ENCODE results near the gene TGFBR3L. TPM values are rescaled to one million over a fixed set of nuclear protein-coding genes. Genes with fewer than 3 reads are reported as not detected.
A peak's percentile ranks its signal among the peaks of the same experiment; 100 is the strongest.

TGFBR3L gene
- total RNA-seq, 1 experiment from 2014 or later, result not detected

DNA sequence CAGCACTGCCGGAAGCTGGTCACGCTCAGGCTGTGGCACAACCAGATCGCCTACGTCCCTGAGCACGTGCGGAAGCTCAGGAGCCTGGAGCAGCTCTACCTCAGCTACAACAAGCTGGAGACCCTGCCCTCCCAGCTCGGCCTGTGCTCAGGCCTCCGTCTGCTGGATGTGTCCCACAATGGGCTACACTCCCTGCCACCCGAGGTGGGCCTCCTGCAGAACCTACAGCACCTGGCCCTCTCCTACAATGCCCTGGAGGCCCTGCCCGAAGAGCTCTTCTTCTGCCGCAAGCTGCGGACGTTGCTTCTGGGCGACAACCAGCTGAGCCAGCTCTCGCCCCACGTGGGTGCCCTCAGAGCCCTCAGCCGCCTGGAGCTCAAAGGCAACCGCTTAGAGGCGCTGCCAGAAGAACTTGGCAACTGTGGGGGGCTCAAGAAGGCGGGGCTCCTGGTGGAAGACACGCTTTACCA is 14.2 kb upstream of the TGFBR3L start:
- no peak for DNase-seq (ENCODE audit: low read depth)
- in situ Hi-C loops (cut with HindIII; ENCODE audit: low pct_unique_long_range_greater_than_20kb, low sequenced_read_pairs), result no loop called here

DNA sequence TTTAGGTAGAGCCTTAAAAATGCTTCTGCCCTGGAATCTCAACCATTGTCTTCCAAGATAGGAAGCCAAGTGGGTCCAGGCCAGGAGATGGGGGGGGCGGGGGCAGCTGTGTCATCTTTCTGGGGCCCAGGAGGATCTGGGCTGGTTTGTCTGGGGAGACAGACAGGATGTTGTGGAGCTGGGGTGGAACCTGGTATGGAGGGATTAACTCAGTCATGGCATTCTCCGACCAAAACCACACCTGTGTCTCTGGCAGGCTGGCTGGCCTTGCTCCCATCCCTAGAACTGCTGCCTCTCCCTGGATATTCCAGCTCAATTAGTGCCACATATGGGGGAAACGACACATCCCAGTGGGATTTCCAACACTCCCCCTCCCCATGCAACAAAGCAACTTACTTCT is 13.7 kb upstream of the TGFBR3L start:
- no peak for DNase-seq (ENCODE audit: low read depth)

GRCh38 chr19:7901337-7901736 is 13.3 kb upstream of the TGFBR3L start:
- in situ Hi-C loops (cut with HindIII; ENCODE audit: low pct_unique_long_range_greater_than_20kb, low sequenced_read_pairs), result no loop called here
- DNase-seq (ENCODE audit: low read depth), result no peak

More for the DNA sequence above, 13.7 kb upstream of the TGFBR3L start:
- in situ Hi-C loops (cut with HindIII; ENCODE audit: low pct_unique_long_range_greater_than_20kb, low sequenced_read_pairs), result no loop called here

DNA sequence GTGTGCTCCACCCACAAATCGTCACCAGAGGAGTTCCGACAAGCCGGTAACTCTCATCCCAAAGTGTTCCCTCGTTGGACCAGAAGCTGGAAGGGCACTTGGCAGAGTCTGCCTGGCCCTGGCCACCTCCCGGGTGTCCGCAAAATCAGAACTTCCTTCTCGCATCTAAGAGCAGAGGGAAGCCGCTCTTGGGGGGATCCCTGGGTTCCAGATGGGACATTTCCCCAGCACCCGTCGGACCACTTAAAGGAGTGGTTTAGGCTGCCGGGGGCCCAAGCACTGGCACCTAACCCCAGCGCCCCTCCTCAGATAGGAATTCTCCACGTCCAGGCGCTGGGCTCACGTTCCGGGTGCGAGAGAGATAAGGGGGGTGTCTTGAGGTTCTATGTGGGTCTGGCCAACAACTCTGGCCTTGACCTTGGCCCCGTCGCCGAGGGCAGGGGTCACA is 11.8 kb upstream of the TGFBR3L start:
- DNase-seq (ENCODE audit: low read depth), result no peak
- in situ Hi-C loops (cut with HindIII; ENCODE audit: low pct_unique_long_range_greater_than_20kb, low sequenced_read_pairs), result no loop called here

DNA sequence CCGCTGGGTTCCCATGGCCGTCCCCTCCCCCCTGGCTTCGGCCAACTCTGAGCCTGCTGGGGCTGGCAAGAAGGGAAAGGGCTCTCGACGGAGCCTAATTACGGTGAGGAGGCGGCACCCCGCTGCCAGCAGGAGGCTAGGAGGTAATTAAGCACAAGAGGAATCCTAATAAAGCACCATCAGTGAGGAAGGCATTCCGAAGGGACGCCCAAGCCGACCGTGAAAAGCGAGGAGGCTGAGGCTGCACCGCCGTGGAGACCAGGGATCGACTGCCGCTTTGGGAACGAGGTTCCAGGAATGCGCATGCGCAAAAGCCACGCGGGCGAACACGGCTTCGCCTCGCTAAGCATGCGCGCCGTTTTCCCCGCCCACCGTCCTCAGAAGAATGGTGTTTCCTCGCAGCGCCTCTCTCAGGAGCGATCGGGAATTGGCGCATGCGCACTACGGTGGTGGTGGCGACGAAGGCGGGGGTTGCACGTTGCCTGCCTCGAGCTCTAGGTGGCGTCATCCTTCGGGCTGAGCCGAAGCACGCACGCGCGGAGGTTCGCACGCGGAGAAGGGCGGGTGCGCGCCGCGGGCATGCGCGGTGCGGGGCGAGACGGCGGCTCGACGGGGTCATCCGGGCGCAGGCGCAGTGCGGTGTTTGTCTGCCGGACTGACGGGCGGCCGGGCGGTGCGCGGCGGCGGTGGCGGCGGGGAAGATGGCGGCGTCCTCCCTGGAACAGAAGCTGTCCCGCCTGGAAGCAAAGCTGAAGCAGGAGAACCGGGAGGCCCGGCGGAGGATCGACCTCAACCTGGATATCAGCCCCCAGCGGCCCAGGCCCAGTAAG is 11.2 kb upstream of the TGFBR3L start, which contains the start of gene MAP2K7:
Gene MAP2K7, plus strand, starts transcription at position 634 of the 830 bp plus-strand sequence. Its CDS starts 68 bp downstream, at position 702.
- DNase-seq (ENCODE audit: low read depth), result peak; percentile 96
- in situ Hi-C loops (cut with HindIII; ENCODE audit: low pct_unique_long_range_greater_than_20kb, low sequenced_read_pairs), result no loop called here

GRCh38 chr19:7904074-7905020 is 10.3 kb upstream of the TGFBR3L start:
- in situ Hi-C loops (cut with HindIII; ENCODE audit: low pct_unique_long_range_greater_than_20kb, low sequenced_read_pairs), result no loop called here
- DNase-seq (ENCODE audit: low read depth), result no peak

DNA sequence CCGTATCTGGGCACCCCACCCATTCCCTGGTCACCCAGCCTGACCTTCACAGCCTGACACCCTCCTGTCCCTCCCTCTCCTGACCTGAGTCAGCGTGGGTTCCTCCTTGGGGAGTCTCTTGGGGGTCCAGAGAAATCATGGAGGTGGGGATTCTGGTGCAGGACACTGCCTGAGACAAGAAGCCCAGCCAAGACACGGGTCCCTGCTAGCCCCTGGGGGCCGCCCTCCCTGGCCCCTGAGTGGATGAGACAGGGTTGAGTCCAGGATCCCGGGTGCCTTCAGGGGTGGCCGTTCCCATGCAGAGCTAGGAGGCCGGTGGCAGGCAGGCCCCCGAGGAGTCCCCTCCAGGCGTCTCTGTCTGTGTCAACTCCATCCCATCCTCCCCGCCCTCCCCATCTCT is 9.4 kb upstream of the TGFBR3L start:
- no peak for DNase-seq (ENCODE audit: low read depth)
- in situ Hi-C loops (cut with HindIII; ENCODE audit: low pct_unique_long_range_greater_than_20kb, low sequenced_read_pairs), result no loop called here

DNA sequence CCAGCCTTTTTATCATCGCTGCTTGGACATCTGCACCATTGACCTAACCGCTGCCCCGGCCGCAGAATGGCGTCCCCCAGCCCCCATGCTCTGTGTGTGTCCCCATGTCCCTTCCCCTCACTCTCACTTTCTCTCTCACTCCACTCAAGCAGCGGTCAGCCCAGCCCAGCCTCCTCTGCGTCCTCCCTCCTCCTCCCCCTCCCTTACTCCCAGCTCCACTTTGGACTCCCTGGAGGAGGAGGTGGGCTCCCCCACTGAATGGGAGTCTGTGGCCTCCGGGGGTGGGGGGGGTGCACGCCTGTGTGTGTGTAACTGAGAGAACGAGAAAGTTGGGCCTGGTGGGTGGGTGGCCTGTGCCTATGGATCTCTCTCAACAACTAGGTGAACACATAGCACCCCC is 8.8 kb upstream of the TGFBR3L start:
- no peak for DNase-seq (ENCODE audit: low read depth)
- in situ Hi-C loops (cut with HindIII; ENCODE audit: low pct_unique_long_range_greater_than_20kb, low sequenced_read_pairs), result no loop called here

- in situ Hi-C loops (cut with HindIII; ENCODE audit: low pct_unique_long_range_greater_than_20kb, low sequenced_read_pairs), result no loop called here
- DNase-seq (ENCODE audit: low read depth), result no peak
Measured at GRCh38 chr19:7907122-7907521, 7.5 kb upstream of the TGFBR3L start.

DNA sequence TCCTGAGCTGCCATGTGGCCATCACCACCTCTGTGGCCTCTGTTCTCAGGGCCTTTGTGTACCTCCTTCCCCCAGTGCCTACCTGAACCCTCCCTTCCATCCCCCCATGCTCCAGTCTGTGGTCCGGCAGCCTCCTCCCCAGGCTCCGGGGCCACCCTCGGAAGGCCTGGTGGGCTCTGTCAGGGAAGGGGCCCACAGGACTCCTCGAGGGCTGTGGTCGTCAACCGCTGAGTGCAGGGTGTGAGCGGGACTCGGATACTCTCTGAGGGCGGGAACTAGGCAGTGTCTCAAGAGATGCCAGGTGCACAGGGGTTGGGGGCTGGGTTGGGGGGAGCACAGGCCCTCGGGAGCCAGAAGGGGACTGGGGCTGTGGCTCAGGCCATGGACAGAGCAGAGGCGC is 7.1 kb upstream of the TGFBR3L start:
- no peak for DNase-seq (ENCODE audit: low read depth)
- in situ Hi-C loops (cut with HindIII; ENCODE audit: low pct_unique_long_range_greater_than_20kb, low sequenced_read_pairs), result no loop called here

DNA sequence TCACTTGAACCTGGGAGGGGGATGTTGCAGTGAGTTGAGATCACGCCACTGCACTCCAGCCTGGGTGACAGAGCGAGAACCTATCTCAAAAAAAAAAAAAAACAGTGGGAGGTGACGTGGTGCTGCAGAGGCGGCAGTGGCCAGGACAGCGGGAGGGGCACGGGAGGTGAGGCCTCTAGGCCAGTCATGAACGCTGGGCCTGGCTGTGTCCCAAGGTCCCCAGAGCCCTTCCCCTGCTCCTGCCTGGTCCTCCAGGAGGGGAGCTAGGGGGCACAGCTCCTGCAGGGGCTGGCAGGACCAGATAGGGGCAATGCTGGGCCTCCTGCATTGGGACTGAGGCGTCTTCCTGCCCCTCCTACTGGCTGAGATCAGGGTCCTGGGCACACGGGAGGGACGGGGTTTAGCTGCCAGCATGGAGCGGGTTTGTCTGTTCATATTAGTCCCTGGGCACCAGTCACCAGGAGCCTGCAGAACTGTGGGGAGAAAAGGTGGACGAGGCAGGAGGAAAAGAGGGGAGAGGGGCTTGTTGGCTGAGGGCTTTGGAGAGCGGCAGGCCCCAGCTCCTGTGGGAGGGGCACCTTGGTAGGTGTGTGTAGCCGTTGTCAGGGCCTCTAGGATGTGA is 6.4 kb upstream of the TGFBR3L start:
- DNase-seq (ENCODE audit: low read depth), result no peak
- in situ Hi-C loops (cut with HindIII; ENCODE audit: low pct_unique_long_range_greater_than_20kb, low sequenced_read_pairs), result no loop called here

DNA sequence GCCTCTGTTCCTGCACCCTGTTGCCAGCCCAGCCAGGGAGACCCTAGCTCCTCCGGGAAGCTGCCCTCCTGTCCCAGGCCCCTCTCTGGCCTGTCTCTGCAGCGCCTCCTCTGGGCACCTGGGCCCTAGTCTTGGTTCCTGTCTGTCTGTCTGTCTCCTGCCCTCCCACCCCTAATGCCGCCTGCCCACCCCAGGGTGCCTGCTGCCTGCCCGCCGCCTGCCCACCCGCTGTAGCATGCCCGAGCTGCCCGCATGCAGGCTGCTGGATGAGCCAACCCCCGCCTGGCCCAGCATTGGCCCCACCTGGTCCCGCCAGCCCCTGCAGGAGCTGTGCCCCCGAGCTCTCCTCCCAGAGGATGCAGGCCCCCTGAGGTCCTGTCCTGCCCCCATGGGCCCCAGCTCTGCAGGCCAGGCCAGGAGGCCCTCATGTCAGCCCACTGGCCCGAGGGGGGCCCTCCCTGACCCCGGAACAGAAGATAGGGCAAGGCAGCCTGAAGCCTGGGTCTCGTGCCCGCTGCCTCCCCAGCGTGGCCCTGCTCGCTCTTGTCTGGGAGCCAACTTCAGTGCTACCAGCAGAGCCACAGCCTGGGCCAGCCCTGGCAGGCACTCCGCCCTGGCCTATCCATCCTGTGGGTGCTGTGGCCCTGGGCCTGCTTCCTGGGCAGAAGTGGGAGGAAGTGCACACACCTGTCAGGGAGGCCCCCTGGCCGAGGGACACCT is 5.7 kb upstream of the TGFBR3L start:
- in situ Hi-C loops (cut with HindIII; ENCODE audit: low pct_unique_long_range_greater_than_20kb, low sequenced_read_pairs), result no loop called here
- DNase-seq (ENCODE audit: low read depth), result no peak

- in situ Hi-C loops (cut with HindIII; ENCODE audit: low pct_unique_long_range_greater_than_20kb, low sequenced_read_pairs), result no loop called here
- DNase-seq (ENCODE audit: low read depth), result no peak
Measured at GRCh38 chr19:7909471-7910067, 5.1 kb upstream of the TGFBR3L start.

GRCh38 chr19:7910321-7911161 is 4.1 kb upstream of the TGFBR3L start:
- in situ Hi-C loops (cut with HindIII; ENCODE audit: low pct_unique_long_range_greater_than_20kb, low sequenced_read_pairs), result no loop called here
- DNase-seq (ENCODE audit: low read depth), result no peak

DNA sequence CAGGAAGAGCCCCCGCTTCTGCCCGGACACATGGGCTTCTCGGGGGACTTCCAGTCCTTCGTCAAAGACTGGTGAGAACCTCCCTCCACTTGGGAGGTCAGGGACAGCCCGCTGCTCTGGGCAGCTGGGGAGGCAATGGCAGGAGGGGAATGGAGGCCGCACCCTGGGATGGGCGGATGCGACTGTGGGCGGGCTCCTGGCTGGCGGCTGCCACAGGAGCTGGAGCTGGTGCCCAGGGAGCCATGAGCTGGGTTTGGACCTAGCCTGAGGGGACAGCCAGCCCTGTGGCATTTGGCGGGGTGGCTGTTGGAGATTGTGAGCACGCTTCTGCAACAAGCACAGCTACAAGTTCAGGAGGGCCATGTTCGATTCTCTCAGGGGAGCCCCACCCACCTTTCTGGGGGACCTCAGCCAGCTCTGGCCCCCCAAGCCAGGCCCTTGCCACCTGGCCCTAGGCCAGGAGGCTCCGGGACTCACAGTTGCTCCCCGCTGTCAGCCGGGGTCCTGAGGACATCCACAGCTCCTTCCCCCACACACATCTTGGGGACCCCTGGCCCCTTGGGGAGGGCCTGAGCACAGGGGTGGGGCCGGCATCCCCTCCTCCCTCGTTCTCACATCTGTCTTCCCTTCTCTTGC is 3.0 kb upstream of the TGFBR3L start:
- no peak for DNase-seq (ENCODE audit: low read depth)
- in situ Hi-C loops (cut with HindIII; ENCODE audit: low pct_unique_long_range_greater_than_20kb, low sequenced_read_pairs), result no loop called here

GRCh38 chr19:7912144-7912696 is 2.4 kb upstream of the TGFBR3L start:
- in situ Hi-C loops (cut with HindIII; ENCODE audit: low pct_unique_long_range_greater_than_20kb, low sequenced_read_pairs), result no loop called here
- no peak for DNase-seq (ENCODE audit: low read depth)
